HepG2 (cell line): ENCODE data around the gene MED20. TPM values are rescaled to one million over a fixed set of nuclear protein-coding genes. Genes with fewer than 3 reads are reported as not detected.

Experiments used
- AHDC1 ChIP-seq: sonication (generic); formaldehyde crosslinking; IDR thresholded peaks from 2 replicates; pipeline ENCODE4 v1.5.1; 2020; ENCODE audit warnings: mild to moderate bottlenecking, missing genetic modification reagents, borderline replicate concordance
- DNMT3B ChIP-seq: conservative IDR thresholded peaks from 2 replicates; pipeline ENCODE4 v1.6.1; 2016; ENCODE audit warnings: missing biosample characterization, control low read depth
- FOXK1 ChIP-seq: sonication (generic); formaldehyde crosslinking; IDR thresholded peaks from 2 replicates; pipeline ENCODE4 v1.4.0; 2020; ENCODE audit warnings: low read depth, missing genetic modification reagents, borderline replicate concordance
- HOMEZ ChIP-seq: IDR thresholded peaks from 2 replicates; pipeline ENCODE4 v1.6.1; 2016; ENCODE audit warnings: low read depth
- NFE2 ChIP-seq: sonication (generic); formaldehyde crosslinking; IDR thresholded peaks from 2 replicates; pipeline ENCODE4 v1.4.0; 2020; ENCODE audit warnings: missing genetic modification reagents
- RFX5 ChIP-seq: IDR thresholded peaks from 2 replicates; pipeline ENCODE4 v1.6.1; 2011; ENCODE audit warnings: low read depth, low read length, improper control_type of control experiment
- SMAD3 ChIP-seq: sonication (generic); formaldehyde crosslinking; IDR thresholded peaks from 2 replicates; pipeline ENCODE4 v1.4.0; 2020; ENCODE audit warnings: missing genetic modification reagents
- SRSF1 ChIP-seq: fragments of 200-400 bp; formaldehyde crosslinking; optimal IDR thresholded peaks from 2 replicates; pipeline ENCODE3; 2017; ENCODE audit warnings: mild to moderate bottlenecking, low read depth, low read length, moderate library complexity
- TBX2 ChIP-seq: sonication (generic); formaldehyde crosslinking; IDR thresholded peaks from 2 replicates; pipeline ENCODE4 v1.5.0; 2020; ENCODE audit warnings: missing genetic modification reagents, mild to moderate bottlenecking, borderline replicate concordance
- ZFP91 ChIP-seq: sonication (generic); formaldehyde crosslinking; IDR thresholded peaks from 2 replicates; pipeline ENCODE4 v1.9.0; 2022; ENCODE audit warnings: missing genetic modification reagents, mild to moderate bottlenecking, borderline replicate concordance
- ZNF292 ChIP-seq: sonication (generic); formaldehyde crosslinking; IDR thresholded peaks from 2 replicates; pipeline ENCODE4 v1.8.1; 2022; ENCODE audit warnings: mild to moderate bottlenecking, low read depth, missing genetic modification reagents, borderline replicate concordance
- ZNF451 ChIP-seq: sonication (generic); formaldehyde crosslinking; IDR thresholded peaks from 2 replicates; pipeline ENCODE4 v1.5.0; 2020; ENCODE audit warnings: mild to moderate bottlenecking, missing genetic modification reagents
- ZSCAN22 ChIP-seq: sonication (generic); formaldehyde crosslinking; IDR thresholded peaks from 2 replicates; pipeline ENCODE4 v1.4.0; 2020; ENCODE audit warnings: mild to moderate bottlenecking, missing genetic modification reagents
- polyA plus RNA-seq, 8 experiments: library from polyadenylated mRNA; depleted of rRNA in 3 of 8; stranded (reverse) in 7 of 8; unstranded in 1 of 8; fragments of >200 nt; fragmentation: Illumina TruSeq in 4 of 8; extraction: Trizol in 4 of 8; gene quantifications; 2 replicates each; pipeline versions ENCODE4 v1.2.1 to v1.2.3, GENCODE V29; 2011 to 2016; ENCODE audit warnings: low read depth in 4 of 8, missing spikeins in 1 of 8, mixed read lengths in 1 of 8; ENCODE audit not compliant: insufficient read depth in 1 of 8
- total RNA-seq, 5 experiments: library from RNA; depleted of rRNA; stranded (reverse); fragments of >200 nt; fragmentation: Illumina TruSeq; extraction: Trizol; gene quantifications; 2 replicates each; pipeline ENCODE4 v1.2.3, GENCODE V29; 2016; ENCODE audit warnings: low read depth in 1 of 5
- TF ChIP-seq, protein P1 (sequence below): sonication (generic); formaldehyde crosslinking; IDR thresholded peaks from 2 replicates; pipeline ENCODE4 v1.4.0; 2020; ENCODE audit warnings: missing genetic modification reagents
- TF ChIP-seq, protein P2 (sequence below): sonication (generic); formaldehyde crosslinking; IDR thresholded peaks from 2 replicates; pipeline ENCODE4 v1.8.1; 2023; ENCODE audit warnings: mild to moderate bottlenecking, missing genetic modification reagents, borderline replicate concordance
- TF ChIP-seq, protein P3 (sequence below): sonication (generic); formaldehyde crosslinking; IDR thresholded peaks from 2 replicates; pipeline ENCODE4 v1.5.0; 2020; ENCODE audit warnings: missing genetic modification reagents
- TF ChIP-seq, protein P4 (sequence below): sonication (generic); formaldehyde crosslinking; IDR thresholded peaks from 2 replicates; pipeline ENCODE4 v1.4.0; 2020; ENCODE audit warnings: missing genetic modification reagents

Gene MED20
- total and polyA plus RNA-seq, 2 of the 13 experiments (the other 11 are each of a cell fraction or from before 2014, with no cell fraction given), result 28.1 to 41.1 TPM

GRCh38 chr6:41921712-41921998 lies 716 bp upstream of the MED20 start (continued):
- no peak for TF ChIP-seq ZFP91
- no peak for TF ChIP-seq RFX5
- TF ChIP-seq, protein P1, sequence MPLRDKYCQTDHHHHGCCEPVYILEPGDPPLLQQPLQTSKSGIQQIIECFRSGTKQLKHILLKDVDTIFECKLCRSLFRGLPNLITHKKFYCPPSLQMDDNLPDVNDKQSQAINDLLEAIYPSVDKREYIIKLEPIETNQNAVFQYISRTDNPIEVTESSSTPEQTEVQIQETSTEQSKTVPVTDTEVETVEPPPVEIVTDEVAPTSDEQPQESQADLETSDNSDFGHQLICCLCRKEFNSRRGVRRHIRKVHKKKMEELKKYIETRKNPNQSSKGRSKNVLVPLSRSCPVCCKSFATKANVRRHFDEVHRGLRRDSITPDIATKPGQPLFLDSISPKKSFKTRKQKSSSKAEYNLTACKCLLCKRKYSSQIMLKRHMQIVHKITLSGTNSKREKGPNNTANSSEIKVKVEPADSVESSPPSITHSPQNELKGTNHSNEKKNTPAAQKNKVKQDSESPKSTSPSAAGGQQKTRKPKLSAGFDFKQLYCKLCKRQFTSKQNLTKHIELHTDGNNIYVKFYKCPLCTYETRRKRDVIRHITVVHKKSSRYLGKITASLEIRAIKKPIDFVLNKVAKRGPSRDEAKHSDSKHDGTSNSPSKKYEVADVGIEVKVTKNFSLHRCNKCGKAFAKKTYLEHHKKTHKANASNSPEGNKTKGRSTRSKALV (CRISPR knock-in tag), result no peak
- no peak for TF ChIP-seq ZNF292 (CRISPR knock-in tag)
- TF ChIP-seq HOMEZ (CRISPR knock-in tag), result no peak
- TF ChIP-seq, protein P2, sequence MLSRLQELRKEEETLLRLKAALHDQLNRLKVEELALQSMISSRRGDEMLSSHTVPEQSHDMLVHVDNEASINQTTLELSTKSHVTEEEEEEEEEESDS, result no peak
- no peak for TF ChIP-seq TBX2 (CRISPR knock-in tag)
- TF ChIP-seq SMAD3 (CRISPR knock-in tag), result no peak
- no peak for TF ChIP-seq ZNF451 (CRISPR knock-in tag)
- TF ChIP-seq DNMT3B (CRISPR knock-in tag), result no peak
- no peak for TF ChIP-seq ZSCAN22 (CRISPR knock-in tag)
- TF ChIP-seq SRSF1, result no peak
- TF ChIP-seq, protein P3, sequence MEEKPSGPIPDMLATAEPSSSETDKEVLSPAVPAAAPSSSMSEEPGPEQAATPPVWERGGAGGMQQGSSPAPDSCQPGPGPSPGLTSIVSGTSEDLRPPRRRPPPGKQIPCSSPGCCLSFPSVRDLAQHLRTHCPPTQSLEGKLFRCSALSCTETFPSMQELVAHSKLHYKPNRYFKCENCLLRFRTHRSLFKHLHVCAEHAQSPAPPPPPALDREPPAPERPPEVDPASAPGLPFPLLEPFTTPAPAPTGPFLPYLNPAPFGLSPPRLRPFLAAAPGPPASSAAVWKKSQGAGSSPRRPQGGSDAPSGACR (CRISPR knock-in tag), result no peak
- no peak for TF ChIP-seq FOXK1 (CRISPR knock-in tag)
- TF ChIP-seq AHDC1 (CRISPR knock-in tag), result no peak
- no peak for TF ChIP-seq NFE2 (CRISPR knock-in tag)
- TF ChIP-seq, protein P4, sequence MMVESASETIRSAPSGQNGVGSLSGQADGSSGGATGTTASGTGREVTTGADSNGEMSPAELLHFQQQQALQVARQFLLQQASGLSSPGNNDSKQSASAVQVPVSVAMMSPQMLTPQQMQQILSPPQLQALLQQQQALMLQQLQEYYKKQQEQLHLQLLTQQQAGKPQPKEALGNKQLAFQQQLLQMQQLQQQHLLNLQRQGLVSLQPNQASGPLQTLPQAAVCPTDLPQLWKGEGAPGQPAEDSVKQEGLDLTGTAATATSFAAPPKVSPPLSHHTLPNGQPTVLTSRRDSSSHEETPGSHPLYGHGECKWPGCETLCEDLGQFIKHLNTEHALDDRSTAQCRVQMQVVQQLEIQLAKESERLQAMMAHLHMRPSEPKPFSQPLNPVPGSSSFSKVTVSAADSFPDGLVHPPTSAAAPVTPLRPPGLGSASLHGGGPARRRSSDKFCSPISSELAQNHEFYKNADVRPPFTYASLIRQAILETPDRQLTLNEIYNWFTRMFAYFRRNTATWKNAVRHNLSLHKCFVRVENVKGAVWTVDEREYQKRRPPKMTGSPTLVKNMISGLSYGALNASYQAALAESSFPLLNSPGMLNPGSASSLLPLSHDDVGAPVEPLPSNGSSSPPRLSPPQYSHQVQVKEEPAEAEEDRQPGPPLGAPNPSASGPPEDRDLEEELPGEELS (CRISPR knock-in tag), result 0 out of 2 replicates have a peak, but pooled peaks have one; percentile 6
